GM21825 (cell line): ENCODE measurements around the gene SLC43A1.

Experiments used
- ATAC-seq: cut with Tn5 transposase; IDR thresholded peaks from one replicate; pipeline ENCODE4 v1.9.1; 2021; ENCODE audit warnings: mild to moderate bottlenecking, moderate library complexity; ENCODE audit not compliant: unreplicated experiment

SLC43A1 gene

DNA sequence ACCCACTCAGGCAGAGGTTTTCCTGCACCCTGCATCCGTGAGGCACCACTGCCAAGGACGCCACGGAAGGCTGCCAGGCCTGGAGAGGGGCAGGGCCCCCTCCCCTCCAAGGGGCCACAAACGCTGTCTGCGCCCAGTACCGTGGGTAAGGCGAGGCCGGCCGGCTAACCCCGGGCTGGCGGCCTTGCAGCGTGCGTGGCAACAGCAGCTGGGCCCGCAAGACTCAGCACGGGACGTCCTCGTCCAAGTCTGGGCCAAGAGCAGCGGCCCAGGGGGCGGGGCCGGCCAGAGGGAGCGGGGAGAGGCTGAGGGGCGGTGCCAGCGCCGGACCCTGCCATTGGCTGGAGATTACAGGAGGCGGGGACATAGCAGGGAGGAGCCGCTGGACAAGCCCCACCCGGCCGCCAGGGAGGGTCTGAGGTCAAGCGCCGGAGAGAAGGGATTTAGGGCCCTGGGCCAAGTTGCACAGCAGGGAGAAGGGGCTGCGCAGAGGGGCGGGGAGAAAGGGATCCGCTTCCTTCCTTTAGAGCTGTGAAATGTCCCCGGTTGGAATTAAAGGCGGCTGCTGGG lies 16.0 kb downstream of the SLC43A1 start:
- peak; percentile 96 for ATAC-seq

- no peak for ATAC-seq
Observed at GRCh38 chr11:57498540-57498939, 17.0 kb downstream of the SLC43A1 start.

DNA sequence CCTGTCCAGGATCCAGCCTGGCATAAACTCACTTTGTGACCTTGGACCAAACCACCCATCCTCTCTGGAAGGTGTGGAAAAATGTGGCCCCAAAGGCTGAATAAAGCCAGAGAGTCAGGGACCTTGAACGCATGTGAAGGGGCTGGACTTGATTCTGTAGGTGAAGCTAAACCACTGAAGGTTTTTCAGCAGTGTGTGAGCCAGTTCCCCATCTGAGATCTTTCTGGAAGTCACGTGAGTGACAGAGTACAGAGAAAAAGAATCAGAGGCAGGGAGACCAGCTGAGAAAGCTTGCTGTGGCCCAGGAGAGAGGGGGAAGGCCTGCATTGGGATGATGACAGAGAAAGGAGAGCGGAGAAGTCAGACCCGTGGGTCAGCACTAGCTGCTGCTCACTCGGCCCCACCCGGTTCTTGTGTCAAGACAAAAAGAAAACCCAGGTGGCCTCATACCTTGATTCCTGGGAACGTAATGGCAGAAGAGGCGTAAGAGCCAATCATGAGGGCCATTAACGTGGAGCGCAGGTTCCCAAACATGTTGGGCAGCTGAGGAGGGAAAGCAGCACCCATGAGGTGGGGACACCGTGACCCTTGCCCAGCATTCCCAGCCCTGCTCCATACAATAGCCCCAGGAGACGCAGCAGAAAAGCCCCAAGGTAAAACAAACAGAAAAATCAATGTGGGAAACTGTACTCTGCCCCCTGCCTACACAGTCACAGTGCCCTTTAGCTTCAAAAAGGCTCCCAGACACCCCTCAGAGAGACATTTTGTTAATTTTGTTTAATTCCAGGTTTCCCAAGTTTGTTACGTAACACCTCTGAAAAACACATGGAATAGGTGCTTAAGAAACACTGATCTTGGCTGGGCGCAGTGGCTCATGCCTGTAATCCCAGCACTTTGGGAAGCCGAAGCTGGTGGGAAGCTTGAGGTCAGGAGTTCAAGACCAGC lies 17.9 kb downstream of the SLC43A1 start:
- ATAC-seq, result no peak

DNA sequence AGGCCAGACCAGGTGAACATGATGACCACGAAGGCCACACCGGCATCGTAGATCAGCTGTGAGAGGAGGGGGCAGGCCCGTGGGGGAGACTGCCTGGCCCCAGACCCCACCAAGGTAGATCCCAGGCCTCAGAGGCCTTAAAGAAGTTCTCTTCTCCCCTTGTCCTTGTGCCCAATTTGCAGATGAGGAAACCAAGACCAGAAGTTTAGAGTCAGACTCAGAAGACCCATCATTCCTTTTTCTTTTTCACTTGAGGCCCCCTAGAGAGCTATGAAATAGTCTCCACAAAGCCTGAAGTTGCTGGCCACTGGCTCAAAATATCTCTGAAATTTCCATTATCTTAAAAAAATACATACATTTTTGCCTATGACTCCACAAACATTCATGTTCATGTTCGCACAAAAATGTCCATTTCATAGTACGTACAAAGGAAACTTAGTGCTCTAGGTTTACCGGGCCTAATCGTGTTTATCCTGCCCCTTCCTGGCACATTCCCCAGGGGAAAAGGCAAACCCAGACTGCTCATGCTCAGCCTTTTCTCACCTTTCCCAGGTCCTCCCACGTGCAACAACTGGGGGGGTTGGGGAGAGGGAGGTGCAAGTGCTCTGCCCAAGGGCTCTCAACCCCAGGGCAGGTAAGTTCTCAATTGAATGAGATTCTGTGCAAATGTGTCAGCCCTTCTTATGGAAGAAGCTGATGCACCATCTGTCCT lies 19.2 kb downstream of the SLC43A1 start:
- no peak for ATAC-seq

DNA sequence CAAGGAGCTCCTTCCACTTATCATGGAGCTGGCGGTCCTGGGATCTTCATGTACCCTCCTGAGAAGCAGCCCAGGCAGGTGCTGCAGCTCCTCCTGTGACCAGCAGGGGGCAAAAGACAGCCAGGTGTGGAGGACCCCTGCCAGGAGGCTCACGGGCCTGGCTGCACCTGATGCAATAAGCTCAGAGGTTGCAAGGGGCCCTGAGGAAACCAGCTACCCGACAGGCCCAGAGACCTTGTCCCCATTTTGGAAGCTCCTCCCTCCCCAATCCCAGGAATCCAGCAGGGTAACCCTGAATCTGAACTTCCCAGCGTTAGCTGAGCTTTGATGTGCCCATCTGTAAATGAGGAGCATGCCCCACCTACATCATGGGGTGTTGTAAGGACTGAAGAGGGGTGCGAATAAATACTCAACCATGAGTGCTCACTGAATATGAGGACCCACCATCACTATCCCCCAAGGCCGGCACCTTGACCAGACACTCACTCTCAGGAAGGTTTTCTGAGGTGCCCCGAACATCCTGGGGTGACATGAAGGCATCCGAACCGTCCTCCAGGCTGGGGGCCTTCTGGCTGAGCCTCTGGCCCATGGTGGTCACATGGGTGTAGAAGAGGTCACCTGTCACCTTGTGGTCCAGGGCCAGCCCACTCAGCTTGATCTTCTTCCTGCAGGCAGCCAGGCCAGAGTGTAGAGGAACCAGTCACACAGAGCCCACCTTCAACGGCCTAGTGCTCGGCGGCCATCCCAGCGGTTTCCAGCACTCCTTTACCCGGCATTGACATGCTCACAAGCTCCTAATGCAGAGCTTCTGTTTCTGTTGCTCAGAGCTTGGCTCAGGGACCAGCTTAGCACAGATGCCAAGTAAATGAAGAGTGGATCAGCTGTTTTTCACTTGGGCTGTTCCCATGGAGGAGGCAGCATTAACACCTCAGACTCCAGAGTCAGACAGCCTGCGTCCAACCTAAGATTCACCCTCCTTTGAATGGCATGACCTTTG lies 21.7 kb downstream of the SLC43A1 start:
- ATAC-seq, result peak; percentile 67

DNA sequence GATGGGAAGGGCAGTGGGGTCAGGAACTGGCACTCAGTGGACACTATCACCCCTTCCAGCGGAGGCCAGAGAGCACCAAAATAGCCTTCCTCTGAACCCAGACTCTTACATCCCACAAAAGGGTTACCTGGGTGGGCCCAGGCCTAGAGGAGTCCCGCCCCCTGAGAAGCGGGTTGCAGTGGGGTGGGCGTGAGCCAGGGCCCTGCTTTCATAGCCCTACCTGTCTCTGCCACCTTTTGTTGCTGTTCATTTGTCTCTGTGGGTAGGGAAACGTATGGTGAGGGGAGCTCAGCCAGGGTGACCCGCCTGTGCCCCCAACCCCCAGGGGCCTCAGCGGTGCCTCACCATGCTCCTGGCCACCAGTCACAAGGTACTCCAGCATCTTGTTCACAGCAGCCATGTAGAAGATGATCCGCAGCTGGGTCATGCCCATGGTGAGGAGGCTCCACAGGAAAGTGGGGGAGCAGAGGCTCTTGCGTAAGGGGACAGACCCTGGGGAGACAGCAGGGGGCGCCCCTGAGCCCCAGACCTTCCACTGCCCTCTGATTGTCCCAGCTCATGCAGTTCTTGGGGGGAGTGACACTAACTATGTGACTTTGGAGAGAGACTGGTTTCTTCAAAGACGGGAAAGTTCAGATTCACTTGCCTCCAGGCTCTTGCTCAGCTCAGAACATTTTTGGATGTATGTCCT lies 24.0 kb downstream of the SLC43A1 start:
- no peak for ATAC-seq

- no peak for ATAC-seq
Observed at GRCh38 chr11:57490456-57491248, 24.9 kb downstream of the SLC43A1 start.

DNA sequence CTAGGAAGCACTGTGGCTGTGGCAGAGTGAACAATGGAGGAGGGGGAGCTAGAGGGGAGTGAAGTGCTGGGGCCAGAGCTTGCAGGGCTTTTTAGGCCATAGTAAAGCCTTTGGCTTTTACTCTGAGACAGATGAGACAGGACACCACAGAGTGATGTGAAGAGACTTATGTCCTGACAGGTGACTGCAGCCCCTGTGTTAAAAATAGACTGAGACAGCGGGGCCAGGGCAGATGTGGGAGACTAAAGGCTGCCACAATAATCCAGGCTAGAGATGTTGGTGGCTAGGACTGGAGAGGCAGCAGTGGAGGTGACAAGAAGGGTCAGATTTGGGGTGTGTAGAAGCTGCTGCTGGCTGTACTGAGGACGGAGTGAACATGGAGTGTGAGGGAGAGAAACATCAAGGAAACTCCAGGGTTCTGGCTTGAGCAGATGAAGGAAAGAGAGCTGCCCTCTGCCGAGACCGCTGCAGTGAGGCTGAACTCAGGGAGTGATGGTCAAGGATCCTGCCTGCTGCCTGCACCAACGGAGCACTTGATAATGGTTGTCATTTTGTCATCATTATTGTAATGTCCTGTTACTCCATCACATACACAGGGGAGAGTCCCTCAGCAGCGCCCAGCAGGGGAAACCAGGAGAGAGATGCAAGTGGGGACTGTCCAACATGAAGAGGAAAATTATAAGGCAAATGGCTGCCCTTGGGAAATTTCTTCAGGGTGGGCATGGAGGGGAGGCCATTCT lies 27.4 kb downstream of the SLC43A1 start:
- no peak for ATAC-seq

- ATAC-seq, result no peak
Observed at GRCh38 chr11:57487021-57487778, 28.3 kb downstream of the SLC43A1 start.

- no peak for ATAC-seq
Observed at GRCh38 chr11:57485217-57485990, 30.1 kb downstream of the SLC43A1 start.

DNA sequence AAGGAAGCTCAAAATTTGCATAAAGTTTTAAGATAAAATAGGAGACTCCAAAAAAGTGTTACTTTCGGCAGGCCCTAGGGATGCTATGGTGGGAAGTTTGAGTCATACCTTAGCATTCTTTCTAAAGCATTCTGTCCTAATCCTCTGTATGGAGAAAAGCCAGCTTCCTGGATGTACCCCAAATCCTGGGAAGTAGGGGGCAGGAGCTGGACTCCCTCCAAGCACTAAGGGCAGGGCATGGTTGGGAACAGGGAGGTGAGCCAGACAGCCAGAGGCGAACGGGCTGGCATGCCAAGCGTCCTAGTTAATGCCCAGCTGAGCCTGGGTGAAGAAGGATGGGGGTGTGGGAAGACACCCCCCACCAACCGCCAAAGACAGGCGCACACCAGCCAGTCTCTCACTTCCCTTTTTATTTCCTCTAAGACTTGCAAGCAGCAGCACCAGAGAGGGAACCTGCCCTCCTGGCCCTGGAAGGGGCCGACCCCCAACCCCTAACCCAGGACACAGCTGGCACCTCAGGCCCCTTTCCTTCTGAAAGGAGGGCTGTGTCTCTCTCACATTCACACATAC lies 31.3 kb downstream of the SLC43A1 start:
- ATAC-seq, result peak; percentile 66

DNA sequence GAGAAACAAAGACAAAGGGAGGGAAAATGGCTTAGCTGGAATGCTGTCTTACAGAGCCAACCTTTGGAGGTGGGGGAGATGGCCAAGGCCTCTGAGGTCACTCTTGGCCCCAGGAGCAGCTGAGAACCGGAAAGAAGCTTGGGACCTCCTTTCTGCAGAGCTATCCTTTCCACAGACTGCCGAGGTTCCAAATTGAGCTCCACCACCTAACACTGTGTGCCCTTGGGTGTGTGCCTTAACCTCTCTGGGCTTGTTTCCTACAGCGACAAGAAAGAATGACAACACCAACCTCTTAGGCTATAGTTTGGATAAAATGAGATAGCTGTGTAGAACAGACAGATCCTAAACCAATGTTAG lies 32.0 kb downstream of the SLC43A1 start:
- ATAC-seq, result no peak

DNA sequence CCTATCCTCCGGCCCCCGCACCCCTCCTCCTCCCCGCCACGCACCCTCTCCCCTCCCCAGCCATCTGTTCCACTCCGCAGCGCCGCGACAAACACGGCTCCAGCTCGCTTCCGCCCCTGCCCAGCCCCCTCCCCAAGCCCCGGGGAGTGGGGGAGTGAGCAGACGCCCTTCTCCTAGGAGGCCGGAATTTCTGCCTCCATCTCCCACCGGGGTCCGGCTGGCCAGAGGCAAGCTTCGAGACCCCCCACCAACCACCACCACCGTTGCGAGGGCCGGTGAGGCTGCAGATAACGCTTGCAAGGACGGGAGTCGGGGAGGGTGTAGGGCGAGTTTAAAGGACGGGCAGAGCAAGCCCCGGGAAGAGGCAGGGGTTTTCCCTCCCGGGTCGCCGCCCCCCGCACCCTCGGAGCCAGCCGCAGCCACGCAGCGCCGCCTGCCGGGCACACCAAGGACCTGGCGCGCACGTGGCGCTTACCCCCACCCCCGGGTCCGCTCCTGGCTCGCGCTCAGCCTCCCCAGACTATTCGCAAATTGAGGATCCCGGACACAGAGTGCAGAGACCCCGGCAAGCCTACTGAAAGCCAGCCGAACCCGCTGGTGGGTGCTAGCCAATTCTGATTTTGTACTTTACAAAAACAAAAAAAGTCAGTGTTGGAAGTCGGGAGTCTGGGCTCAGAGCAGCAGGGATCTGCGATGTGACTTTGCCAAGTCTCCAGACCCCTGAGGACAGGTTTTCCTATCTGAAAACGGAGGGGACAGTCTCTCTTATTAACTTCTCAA lies 32.5 kb downstream of the SLC43A1 start:
- peak; percentile 59 for ATAC-seq

GRCh38 chr11:57481915-57482781 lies 33.4 kb downstream of the SLC43A1 start:
- no peak for ATAC-seq

DNA sequence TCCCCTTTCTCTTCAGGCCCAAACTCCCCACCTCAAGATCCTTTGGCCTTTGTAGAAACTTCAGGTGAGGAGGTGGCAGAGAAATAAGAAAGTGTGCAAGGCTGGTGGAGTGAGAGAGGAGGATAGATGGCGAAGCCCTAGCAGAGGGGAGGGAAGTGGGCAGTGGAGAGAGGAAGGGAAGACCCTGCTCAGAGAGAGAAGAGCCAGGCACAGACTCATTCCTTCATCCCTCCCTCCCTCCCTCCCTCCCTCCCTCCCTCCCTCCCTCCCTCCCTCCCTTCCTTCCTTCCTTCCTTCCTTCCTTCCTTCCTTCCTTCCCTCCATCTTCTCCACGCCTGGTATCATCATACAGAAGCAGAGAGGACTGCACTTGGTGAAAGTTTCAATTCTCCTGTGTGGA lies 34.2 kb downstream of the SLC43A1 start:
- ATAC-seq, result no peak
